Right lung (tissue), 5 donors: ENCODE measurements around the gene EVI2B. TPM values are rescaled to one million over a fixed set of nuclear protein-coding genes. Genes with fewer than 3 reads are reported as not detected.
"Not testable (repeated sequence)": the region's sequence is repeated elsewhere in the genome, so short reads cannot be mapped to it uniquely, and the experiment has no call there.

ENCODE experiments used
- DNase-seq, 2 donors: peaks; one replicate each; pipeline ENCODE4 v3.0.0-alpha.2; 2013
- polyA plus RNA-seq, 5 donors: library from polyadenylated mRNA; unstranded; fragments of 120-200 nt; gene quantifications; one replicate each; pipeline versions ENCODE4 v1.2.1 to v1.2.3, GENCODE V29; 2013; ENCODE audit warnings: inconsistent platforms in 1 of 5, low replicate concordance in 1 of 5; ENCODE audit not compliant: insufficient read length in 5 of 5, insufficient read depth in 1 of 5

Gene EVI2B
- polyA plus RNA-seq, 5 donors, result 2.4 to 3.6 (median 2.9) TPM

DNA sequence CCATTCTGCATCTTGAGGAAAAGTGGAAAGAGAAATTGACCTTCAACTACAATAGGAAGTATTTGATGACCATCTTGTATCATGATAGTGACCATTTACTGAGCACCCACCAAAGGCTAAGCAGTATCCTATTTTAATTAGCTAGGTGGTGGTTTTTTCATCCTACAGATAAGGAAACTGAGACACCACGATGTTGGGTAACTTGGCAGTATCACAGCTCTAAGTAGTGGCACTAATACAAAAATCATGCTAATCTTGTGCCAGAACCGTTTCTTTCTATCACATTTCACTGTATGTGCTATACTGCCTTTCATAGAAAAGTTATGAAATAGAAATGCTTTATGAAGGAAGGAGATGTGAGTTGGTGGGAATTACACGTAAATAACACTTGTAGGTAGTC, 2.3 kb downstream of the EVI2B start:
- no peak for DNase-seq

- DNase-seq, result no peak
These were observed 3.0 kb downstream of the EVI2B start for GRCh38 chr17:31310886-31311285.

DNA sequence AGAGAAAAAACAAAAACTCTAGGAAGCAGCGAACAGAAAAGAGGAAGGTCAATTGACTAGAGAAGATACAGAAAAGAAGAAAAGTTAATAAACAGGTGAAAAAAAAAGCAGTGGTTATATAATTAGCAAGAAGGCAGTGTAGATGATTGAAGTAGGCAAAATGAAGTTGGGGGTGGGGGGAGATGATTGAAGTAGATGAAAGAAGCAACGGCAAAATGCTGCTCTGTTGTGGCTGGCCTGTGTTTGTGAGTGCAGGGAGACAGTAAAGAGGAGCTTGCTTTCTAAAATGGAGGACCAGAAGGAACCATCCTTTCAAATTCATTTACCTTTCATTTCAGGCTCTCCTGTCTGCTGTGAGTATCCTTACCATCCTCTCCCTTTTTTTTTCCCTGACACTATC, 3.6 kb downstream of the EVI2B start:
- DNase-seq, result no peak

- no peak for DNase-seq
These were observed 4.3 kb downstream of the EVI2B start for GRCh38 chr17:31309556-31309955.

DNA sequence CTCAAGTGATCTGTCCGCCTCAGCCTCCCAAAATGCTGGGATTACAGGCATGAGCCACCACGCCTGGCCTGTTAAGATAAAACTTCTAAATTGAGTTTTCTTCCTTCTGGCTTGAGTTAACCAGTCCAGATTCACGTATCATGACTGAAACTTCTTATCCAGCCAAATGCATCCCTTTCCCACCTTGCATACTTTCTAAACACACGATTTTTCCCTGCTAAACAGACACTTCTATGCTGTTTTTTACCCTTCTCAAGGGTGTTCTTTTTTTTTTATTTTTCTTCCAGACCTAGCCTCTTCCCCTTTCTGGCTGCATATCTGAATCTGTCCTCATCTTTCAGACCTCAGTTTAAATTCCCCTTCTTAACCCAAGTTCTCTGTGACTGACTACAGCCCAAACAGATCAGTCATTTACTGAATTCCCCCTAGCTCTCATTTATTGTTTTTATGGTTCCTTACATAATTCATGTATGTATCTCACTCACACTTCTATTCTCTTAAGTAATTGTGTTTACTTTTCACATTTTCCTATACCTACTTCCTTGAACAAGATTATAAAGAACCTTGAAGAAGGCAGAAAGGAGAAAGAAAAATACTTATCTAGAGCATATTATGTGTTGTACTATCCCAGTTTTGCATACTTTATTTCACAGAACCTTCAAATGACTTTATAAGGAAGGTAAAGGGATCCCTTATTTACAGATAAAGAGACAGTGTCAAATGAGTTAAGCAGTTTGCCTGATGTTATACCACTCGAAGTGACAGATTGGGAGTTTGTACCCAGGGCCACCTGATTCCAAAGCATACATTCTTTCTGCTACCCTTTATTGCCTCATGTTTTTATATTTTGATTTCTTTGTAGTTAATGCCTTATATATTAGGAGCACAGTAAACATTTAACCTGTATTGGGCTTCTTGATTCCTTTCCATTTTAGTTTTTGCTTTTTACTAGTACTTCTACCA, 5.2 kb downstream of the EVI2B start:
- DNase-seq, result no peak

GRCh38 chr17:31307640-31308039, 6.2 kb downstream of the EVI2B start:
- no peak for DNase-seq

DNA sequence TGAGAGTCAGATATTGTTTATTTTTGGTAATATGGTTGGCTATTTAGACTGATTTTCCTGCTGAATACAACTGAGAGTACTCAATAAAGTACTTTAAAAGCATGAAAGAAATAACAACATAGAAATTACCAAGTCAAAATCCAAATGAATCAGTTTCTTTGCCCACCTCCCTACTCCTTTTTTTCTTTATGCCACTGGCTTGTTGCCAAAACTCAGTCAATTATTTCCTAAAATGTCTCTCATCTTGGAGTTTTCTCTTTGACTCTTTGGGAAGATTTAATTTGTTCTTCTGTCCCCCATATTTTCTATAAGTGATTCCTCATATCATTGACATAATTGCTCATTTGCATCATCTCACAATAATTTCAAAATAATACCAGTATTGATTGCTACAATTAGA, 14.2 kb downstream of the EVI2B start:
- no peak for DNase-seq

GRCh38 chr17:31297090-31297489, 16.8 kb downstream of the EVI2B start, which contains the start of gene OMG:
Gene OMG, minus strand, starts transcription at chr17:31297239. Its CDS starts 908 bp downstream, at chr17:31296331.
- no peak for DNase-seq

GRCh38 chr17:31296142-31296541, 17.7 kb downstream of the EVI2B start:
- no peak for DNase-seq

DNA sequence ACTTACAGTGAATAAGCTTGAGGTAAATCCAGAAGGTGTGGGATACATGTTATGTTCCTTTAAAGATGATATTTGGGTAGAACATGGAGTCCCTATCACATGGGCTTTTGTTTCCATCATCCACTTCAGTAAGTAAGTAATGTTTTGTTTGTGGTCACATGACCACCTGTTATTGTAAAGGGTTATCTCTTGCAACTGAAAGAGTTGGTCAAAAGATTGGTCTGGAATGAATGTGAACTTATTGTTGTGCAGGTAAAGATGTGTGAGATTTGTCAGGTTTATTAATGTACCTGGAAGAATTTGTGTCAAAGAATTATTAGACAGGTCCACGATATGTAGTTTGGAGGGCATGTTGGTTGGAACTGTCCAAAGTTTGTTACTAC, 18.4 kb downstream of the EVI2B start:
- DNase-seq, result no peak

DNA sequence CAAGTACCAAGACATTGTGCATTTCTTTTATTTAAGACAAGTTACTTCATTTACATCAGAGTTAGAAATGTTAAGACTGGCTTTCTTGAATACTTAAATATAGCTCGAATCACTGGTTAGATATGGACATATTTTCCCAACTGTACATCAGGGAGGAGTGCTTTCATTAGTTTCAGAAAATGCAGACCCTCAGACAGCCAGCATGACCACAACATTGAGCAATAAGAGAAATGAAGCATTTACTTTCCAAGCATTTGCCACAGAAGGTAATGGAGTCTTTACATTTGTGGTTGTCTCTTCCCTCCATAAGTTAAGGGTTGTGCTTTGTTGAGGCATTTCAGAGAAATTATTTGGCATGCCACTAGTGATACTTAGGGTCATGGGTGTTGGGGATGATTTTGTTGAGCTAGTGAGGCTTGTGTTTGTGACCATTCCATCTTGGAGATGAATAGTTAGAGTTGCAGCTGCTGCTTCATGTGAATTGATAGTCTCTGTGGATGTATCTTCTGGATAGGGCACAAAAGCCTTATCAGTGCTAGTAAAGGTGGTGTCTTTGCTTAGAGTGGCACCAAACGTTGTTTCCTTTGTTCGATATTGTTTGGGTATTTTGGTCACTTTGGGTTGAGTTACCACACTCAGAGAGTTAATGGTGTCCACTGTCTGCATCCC, 18.9 kb downstream of the EVI2B start:
- DNase-seq, result no peak

DNA sequence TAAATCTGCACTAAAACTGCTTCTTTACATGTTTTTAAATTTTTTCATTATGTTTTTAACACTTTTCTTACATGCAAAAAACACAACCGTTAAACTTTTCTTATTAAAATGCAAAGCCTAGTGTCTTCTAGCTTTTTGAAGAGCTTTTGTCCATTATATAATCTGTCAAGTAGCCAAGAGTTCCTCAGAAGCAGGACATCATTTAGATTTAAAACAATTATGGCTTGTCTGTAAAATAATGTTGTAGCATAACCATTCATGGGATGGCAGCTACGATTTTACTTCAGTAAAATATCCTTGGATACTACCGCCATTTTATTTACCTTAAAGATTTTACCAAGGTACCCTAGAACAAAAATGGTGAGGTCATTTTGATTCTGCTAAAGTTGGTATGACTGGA, 19.6 kb downstream of the EVI2B start:
- DNase-seq, result no peak

GRCh38 chr17:31293581-31293980, 20.3 kb downstream of the EVI2B start:
- no peak for DNase-seq

- DNase-seq, result no peak
These were observed 22.0 kb downstream of the EVI2B start for GRCh38 chr17:31291820-31292219.

GRCh38 chr17:31289790-31290189, 24.1 kb downstream of the EVI2B start:
- no peak for DNase-seq

DNA sequence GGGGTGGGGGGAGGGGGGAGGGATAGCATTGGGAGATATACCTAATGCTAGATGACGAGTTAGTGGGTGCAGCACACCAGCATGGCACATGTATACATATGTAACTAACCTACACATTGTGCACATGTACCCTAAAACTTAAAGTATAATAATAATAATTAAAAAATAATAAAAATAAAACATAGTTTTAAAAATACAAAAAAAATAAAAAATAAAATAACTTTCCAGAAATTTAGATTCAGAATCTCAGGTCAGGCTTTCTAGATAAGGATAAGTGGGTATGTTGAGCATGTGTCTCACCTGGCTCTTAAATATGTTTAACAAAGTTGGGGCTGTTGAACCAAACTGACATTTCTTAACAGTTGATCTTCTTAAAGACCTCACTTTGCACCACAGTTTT, 25.9 kb downstream of the EVI2B start:
- DNase-seq, result not testable (repeated sequence)

- no peak for DNase-seq
These were observed 27.3 kb downstream of the EVI2B start for GRCh38 chr17:31286587-31286986.

- DNase-seq, result no peak
These were observed 30.0 kb downstream of the EVI2B start for GRCh38 chr17:31283841-31284240.

DNA sequence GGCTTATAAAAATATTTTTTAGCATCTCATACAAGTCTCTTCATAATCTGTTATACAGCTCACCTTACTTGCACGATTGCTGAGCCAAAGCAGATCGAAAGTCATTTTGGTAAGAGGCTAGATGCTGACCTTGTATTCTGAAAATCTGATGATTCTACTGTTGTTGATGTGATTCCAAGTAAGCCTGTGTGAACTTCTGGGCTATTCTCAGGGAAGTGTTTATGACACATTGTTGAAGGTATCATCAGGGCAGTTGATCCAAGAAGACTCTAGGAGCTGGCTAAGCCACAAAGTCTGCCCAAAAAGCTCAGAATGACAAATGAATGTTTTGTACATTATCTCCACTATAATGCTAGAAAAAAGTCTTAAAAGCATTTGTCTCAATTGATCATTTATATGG, 32.8 kb downstream of the EVI2B start:
- DNase-seq, result no peak

DNA sequence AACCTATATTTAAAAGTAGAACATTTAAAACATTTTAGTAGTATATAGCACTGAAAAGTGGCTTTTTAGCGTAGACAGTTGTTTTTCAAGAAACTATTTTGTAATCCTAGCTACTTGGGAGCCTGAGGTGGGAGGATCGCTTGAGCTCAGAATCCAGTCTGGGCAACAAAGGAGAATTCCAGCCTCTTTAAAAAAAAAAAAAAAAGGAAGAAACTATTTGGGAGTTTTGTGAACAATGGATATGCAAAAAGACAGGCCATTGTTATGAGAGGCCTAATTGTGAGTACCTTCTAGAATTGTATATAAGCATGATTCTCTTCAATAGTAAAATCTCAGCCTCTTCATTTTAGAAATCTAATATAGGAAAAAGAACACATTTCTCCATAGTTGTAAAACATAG, 34.5 kb downstream of the EVI2B start:
- no peak for DNase-seq

- DNase-seq, result no peak
These were observed 38.7 kb downstream of the EVI2B start for GRCh38 chr17:31275116-31275515.

DNA sequence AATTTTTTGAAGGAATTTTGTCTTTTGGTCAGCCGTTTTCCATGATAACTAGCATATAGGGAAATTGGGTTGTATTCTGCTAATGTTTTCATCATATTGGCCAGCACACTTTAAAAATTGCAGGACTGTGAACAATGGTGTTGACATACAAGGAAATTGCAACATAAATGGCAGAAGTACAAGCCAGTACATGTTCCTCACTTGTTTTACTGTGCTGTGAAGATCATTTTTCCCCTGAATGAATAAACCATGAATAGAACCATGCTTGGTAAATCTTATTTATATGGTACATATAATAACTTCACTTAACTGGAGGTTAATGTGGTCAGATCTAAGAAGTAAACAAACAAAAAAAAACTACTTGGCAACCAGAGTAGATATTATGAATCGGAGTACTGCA, 39.6 kb downstream of the EVI2B start:
- DNase-seq, result peak; percentile 46 to 64

DNA sequence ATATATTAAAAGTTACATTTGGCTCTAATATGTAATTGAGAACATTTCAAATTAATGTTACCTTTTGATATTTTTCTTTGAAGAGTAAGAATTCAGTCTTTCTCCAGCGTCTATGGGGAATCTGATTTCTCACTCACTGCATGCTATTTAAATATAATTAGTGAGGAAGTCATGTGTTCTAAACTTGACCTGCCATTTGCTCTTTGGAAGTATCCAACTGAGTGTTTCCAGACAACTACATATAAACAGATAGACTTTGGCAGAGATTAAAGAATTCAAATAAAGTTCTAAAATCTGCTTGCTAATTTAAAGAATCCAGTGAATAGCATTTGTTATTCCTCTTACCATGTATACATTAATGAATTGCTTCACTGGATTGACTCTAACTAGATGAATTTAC, 40.3 kb downstream of the EVI2B start:
- DNase-seq, result peak; percentile 15 to 24
